ES-I3 (cell line): Measurements from ENCODE around the gene WNT8B.

Experiments
- H3K36me3 ChIP-seq: 2 replicates; pipeline ENCODE4 v1.6.1; 2013; ENCODE audit warnings: mild to moderate bottlenecking, low read length, control low read depth, moderate library complexity; ENCODE audit not compliant: insufficient read depth
- H3K4me1 ChIP-seq: 2 replicates; pipeline ENCODE4 v1.6.1; 2013; ENCODE audit warnings: mild to moderate bottlenecking, control low read depth, low read length; ENCODE audit not compliant: insufficient read depth
- H3K9ac ChIP-seq: 2 replicates; pipeline ENCODE4 v1.6.1; 2013; ENCODE audit warnings: low read depth, mild to moderate bottlenecking, low read length, moderate library complexity
- H3K9me3 ChIP-seq: 2 replicates; pipeline ENCODE4 v1.6.1; 2013; ENCODE audit warnings: mild to moderate bottlenecking, low read length, moderate library complexity; ENCODE audit not compliant: control insufficient read depth, insufficient read depth

The WNT8B gene

GRCh38 chr10:100462709-100463108 is at the start of gene WNT8B:
Gene WNT8B (plus strand): TSS chr10:100463009. CDS start chr10:100463169, 160 bp downstream.
- no peaks in the 10 kb centered on the region for H3K9me3 ChIP-seq
- H3K36me3 ChIP-seq, result no peaks in the 10 kb centered on the region
- no peaks in the 10 kb centered on the region for H3K4me1 ChIP-seq
- no peak within 1 kb of the TSS for H3K9ac ChIP-seq

DNA sequence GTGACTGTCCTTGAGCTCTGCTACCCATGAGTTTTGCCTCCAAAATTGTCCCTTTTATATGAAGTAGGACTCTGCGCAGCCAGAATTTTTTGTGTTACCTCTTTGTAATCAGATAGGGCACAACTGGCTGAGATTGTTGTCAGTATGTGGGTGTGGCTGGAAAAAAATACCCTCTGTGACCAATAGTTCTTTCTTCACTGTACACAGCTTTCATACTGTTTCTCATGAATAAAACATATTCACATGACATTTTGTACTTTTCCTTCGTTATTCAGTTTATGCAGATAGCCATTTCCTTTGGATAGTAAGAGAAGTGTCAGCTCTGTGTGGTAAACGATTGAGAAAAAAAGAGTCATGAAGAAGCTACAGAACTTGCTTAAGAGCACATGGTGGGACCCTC is 49.6 kb upstream of the WNT8B start:
- no peak overlapping the region for H3K9ac ChIP-seq
- no peaks in the 10 kb centered on the region for H3K36me3 ChIP-seq
- H3K4me1 ChIP-seq, result no peaks in the 10 kb centered on the region
- H3K9me3 ChIP-seq, result no peaks in the 10 kb centered on the region

- H3K36me3 ChIP-seq, result no peaks in the 10 kb centered on the region
- H3K9ac ChIP-seq, result no peak overlapping the region
- no peaks in the 10 kb centered on the region for H3K4me1 ChIP-seq
- no peaks in the 10 kb centered on the region for H3K9me3 ChIP-seq
Observed at GRCh38 chr10:100419911-100420449, 42.8 kb upstream of the WNT8B start.

DNA sequence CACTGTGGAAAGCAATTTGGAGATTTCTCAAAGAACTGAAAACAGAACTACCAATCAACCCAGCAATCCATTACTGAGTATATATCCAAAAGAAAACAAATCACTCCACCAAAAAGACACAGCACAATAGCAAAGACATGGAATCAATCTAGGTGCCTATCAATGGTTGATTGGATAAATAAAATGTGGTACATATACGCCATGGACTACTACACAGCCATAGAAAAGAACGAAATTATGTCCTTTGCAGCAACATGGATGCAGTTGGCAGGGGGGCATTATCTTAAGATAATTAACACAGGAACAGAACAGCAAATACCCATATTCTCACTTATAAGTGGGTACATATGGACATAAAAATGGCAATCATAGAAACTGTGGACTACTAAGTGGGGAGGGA is 35.4 kb upstream of the WNT8B start:
- Histone ChIP-seq H3K36me3 (no peaks in the 10 kb centered on the region), H3K9me3 (no peaks in the 10 kb centered on the region), H3K4me1 (no peaks in the 10 kb centered on the region), H3K9ac (no peak overlapping the region)

- Histone ChIP-seq H3K9ac (no peak overlapping the region), H3K4me1 (no peaks in the 10 kb centered on the region), H3K36me3 (no peaks in the 10 kb centered on the region), H3K9me3 (no peaks in the 10 kb centered on the region)
Observed at GRCh38 chr10:100433253-100434240, 29.3 kb upstream of the WNT8B start.

GRCh38 chr10:100436255-100436654 is 26.6 kb upstream of the WNT8B start:
- Histone ChIP-seq H3K4me1 (no peaks in the 10 kb centered on the region), H3K36me3 (no peaks in the 10 kb centered on the region), H3K9me3 (no peaks in the 10 kb centered on the region), H3K9ac (no peak overlapping the region)

DNA sequence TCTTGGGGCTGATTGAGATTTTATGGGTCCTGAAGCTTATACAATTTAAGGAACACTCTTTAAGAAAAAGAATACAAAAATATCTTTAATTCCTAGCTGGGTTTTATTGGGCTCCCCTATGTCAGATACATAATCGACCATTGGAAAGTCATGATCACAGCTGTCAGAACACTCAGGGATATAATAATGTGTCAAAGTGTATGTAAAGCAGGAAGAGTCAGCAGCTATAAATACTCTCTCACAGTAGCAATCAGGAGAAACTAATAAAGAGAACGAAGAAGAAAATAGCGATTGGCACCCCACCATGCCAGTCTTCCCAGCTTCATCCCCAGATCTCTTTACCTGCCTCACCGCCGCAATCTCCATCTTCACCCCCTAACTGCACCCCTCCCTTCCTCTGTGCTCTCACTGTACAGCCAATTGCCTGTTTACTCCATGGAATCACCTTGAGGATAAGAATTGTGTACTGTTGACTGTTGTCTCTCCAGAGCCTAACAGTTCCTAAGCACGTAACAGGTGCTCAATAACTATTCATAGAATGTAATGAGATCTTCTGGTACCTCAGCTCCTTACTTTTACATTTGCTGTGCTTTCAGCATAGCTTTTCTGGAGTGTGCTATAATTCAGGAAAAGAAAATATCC is 24.0 kb upstream of the WNT8B start:
- Histone ChIP-seq H3K4me1 (no peaks in the 10 kb centered on the region), H3K9ac (no peak overlapping the region), H3K9me3 (no peaks in the 10 kb centered on the region), H3K36me3 (no peaks in the 10 kb centered on the region)

DNA sequence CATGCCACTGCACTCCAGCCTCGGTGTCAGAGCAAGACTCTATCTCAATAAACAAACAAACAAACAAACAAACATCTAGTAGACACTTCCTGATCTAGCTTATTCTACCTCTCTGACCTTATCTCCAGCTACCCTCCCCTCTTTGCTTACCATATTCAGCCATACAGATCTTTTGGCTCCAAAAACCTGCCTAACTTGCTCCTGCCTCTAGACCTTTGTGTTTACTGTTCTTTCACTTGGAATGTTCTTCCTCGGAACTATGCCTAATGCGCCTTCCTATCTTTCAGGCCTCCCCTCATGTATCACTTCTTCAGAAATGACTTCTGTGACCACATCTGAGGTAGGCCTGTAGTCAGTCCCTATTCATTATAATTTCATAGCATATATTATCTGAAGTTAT is 20.3 kb upstream of the WNT8B start:
- H3K36me3 ChIP-seq, result no peaks in the 10 kb centered on the region
- H3K9ac ChIP-seq, result no peak overlapping the region
- H3K4me1 ChIP-seq, result no peaks in the 10 kb centered on the region
- no peaks in the 10 kb centered on the region; the same call in 1 of the 2 replicates for H3K9me3 ChIP-seq

- Histone ChIP-seq H3K4me1 (no peaks in the 10 kb centered on the region), H3K9ac (no peak overlapping the region), H3K36me3 (no peaks in the 10 kb centered on the region), H3K9me3 (no peaks in the 10 kb centered on the region; the same call in 1 of the 2 replicates)
Observed at GRCh38 chr10:100446130-100446761, 16.6 kb upstream of the WNT8B start.

DNA sequence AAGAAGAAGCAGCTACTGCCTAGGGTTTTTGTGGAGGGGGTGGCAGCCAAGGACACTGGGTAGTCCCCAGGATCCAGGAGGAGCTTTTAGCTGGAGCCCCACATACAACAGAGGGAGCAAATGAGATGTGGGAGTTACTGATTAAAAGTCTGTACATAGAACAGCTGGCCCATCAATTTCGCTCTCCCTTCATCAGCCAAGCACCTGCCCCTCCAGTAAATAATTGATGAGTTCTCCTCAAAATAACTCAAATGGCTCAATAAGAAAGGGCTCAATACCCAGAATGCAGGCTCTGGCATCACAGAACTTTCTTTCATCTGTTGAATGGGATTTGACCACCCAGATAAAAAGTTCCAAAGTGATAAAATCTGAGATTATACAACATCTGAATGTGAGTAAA is 15.1 kb upstream of the WNT8B start:
- Histone ChIP-seq H3K9ac (no peak overlapping the region), H3K36me3 (no peaks in the 10 kb centered on the region), H3K9me3 (no peaks in the 10 kb centered on the region; the same call in 1 of the 2 replicates), H3K4me1 (no peaks in the 10 kb centered on the region)

DNA sequence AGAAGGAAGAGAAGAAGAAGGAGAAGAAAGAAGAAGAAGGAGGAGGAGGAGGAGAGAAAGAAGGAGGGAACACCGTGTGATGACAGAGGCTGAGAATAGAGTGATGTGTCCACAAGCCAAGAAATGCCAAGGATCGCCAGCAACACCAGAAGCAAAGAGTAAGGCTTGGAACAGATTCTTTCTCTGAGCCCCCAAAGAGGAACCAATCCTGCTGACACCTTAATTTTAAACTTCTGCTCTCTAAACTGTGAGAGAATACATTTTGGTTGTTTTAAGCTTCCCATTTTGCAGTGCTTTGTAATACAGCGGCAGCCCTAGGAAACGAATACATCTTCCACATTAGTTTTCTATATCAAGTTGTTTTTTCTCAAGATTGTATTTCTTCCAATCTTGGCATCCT is 13.9 kb upstream of the WNT8B start:
- no peaks in the 10 kb centered on the region; the same call in 1 of the 2 replicates for H3K9me3 ChIP-seq
- H3K4me1 ChIP-seq, result no peaks in the 10 kb centered on the region
- no peaks in the 10 kb centered on the region for H3K36me3 ChIP-seq
- no peak overlapping the region for H3K9ac ChIP-seq

DNA sequence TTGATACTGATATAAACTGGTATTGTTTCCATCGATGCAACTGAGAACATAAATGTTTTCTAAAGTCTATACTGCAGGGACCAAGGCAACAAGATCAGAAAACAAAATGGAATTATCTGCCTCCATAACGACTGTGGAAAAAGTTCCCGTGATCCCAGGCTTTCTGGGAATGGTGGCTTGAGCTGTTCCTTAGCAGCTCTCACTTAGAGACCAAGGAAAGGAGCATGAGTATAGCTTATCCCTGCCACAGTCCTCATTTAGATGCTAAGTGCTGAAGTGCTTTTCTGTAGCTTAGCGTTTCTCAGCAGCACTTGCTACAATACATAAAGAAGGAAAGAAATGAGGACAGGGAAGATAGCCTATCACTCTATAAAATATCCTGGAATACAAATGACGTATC is 5.5 kb downstream of the WNT8B start:
- Histone ChIP-seq H3K9me3 (no peaks in the 10 kb centered on the region), H3K4me1 (no peaks in the 10 kb centered on the region), H3K9ac (no peak overlapping the region), H3K36me3 (no peaks in the 10 kb centered on the region)

GRCh38 chr10:100468978-100469377 is 6.2 kb downstream of the WNT8B start:
- no peaks in the 10 kb centered on the region for H3K4me1 ChIP-seq
- H3K36me3 ChIP-seq, result no peaks in the 10 kb centered on the region
- no peaks in the 10 kb centered on the region for H3K9me3 ChIP-seq
- no peak overlapping the region for H3K9ac ChIP-seq

GRCh38 chr10:100469756-100470155 is 6.9 kb downstream of the WNT8B start:
- no peaks in the 10 kb centered on the region for H3K36me3 ChIP-seq
- no peaks in the 10 kb centered on the region for H3K9me3 ChIP-seq
- H3K4me1 ChIP-seq, result no peaks in the 10 kb centered on the region
- H3K9ac ChIP-seq, result no peak overlapping the region
